HG03060 (cell line): ENCODE results near the gene TSHZ2.

ENCODE experiments used
- ATAC-seq: cut with Tn5 transposase; IDR thresholded peaks from one replicate; pipeline ENCODE4 v1.9.1; 2021; ENCODE audit warnings: low read depth, moderate number of reproducible peaks; ENCODE audit not compliant: unreplicated experiment

Gene TSHZ2

DNA sequence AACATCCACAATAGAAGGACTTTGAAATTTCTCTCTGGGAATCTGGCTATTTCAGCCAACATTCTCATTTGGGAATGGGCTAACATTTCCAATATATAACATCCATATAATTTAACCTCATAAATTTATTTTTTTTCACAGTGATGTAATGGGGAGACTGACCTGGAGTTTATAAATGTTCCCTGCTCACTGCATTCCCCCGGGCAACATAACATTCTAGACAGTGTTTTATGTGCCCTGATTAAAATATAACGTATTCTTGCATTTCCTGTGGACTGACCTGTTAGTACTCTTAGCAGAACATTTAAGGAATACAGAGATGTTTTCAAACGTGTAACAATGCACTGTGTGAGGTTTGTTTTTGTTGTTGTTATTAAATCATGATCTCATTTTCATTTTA, 20.9 kb downstream of the TSHZ2 start:
- ATAC-seq = no peak

DNA sequence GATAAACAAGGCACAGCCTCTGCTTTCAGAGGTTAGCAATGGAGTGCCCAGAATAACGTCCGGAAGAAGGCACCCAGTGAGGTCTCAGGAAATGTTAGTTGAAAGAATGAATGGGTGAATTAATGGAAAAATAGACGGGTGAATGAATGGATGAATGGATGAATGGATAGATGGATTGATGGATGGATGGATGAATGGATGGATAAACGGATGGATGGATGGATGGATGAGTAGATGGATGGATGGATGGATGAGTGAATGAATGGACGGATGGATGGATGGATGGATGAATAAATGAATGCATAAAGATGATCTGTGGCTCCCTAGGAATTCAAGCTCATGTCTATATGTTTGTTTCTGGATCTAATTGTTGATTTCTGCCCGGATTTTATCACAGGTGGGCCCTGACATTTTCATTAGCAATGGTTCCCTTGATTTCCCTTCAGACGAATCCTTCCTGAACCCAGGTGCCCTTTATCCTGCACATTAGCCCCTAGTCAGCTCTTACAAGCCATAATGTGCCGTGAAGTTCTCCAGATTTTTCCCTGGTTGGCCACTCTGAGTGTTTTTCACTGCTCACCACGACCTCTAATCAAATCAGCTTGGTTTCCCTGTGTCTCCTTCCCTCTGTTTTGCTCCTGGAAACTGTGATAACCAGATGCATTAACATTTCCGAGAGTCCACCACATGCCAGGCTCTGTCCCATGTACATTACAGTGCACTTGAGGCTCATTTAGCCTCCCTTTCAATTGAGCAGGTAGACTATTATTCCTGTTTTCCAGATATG, 22.2 kb downstream of the TSHZ2 start:
- no peak for ATAC-seq

DNA sequence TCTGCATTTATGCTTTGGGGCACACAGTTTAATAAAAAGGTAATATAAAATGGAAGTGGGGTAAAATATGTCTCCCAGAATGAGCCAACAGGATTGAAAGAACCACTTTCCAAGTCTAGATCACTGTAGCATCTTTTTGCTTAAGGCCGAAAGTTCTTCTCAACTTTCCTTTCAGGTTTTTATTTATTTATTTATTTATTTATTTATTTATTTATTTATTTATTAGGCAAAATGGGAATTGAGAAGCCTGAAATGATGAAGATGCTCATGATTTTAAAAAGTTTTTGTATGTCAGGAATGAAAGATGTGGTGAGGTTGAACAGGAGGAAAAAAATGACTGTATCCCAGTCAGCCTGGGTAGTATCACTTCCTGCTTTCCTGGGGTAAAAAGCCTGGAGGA, 24.0 kb downstream of the TSHZ2 start:
- no peak for ATAC-seq

DNA sequence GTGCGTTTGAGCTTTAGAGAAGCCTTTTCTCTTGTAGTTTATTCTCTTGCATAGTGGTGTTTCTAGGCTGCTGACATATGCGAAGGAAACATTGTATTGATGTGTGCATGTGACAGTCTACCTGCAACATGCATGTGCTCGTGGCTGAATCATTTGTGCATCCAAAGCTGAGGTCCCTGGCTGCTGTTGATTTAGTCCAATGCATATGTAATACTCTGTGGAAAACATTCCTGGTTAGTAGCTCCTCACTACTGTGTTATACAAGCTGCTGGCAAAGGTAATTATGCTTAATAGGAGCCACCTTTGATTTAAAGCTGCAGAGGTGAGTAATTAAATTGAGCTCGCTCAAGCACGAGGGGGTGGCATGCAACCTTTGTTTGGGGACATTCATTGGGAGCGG, 24.5 kb downstream of the TSHZ2 start:
- ATAC-seq = no peak

DNA sequence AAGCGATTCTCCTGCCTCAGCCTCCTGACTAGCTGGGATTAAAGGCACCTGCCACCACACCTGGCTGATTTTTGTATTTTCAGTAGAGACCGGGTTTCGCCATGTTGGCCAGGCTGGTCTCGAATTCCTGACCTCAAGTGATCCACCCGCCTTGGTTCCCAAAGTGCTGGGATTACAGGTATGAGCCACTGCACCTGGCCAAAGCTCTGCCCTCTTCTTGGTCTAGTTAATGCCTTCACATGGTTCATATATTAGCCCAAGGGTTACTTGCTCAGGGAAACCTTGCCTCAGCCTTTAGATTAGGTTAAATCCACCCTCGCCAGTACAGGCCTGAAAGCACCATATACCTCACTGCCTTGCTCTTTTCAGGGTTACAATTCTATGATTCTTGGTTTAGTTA, 26.1 kb downstream of the TSHZ2 start:
- ATAC-seq = no peak

DNA sequence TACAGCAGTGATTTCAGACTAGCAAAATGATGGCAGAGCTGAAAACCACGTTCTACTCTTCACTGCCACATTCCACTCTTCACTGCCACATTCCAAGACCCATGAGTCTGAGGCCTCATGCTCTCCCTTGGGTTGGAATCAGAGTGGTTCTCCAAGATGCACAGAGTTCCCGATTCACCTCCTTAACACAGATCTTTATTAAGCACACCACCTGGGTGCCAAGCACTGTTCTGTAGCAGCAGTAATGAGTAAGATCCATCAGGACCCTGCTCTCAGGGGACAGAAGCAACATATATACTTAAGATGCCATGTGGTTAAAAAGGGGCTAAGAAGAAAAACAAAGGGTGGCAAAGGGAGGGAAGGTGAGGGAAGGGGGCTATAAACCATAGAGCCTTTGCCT, 26.9 kb downstream of the TSHZ2 start:
- ATAC-seq = no peak

DNA sequence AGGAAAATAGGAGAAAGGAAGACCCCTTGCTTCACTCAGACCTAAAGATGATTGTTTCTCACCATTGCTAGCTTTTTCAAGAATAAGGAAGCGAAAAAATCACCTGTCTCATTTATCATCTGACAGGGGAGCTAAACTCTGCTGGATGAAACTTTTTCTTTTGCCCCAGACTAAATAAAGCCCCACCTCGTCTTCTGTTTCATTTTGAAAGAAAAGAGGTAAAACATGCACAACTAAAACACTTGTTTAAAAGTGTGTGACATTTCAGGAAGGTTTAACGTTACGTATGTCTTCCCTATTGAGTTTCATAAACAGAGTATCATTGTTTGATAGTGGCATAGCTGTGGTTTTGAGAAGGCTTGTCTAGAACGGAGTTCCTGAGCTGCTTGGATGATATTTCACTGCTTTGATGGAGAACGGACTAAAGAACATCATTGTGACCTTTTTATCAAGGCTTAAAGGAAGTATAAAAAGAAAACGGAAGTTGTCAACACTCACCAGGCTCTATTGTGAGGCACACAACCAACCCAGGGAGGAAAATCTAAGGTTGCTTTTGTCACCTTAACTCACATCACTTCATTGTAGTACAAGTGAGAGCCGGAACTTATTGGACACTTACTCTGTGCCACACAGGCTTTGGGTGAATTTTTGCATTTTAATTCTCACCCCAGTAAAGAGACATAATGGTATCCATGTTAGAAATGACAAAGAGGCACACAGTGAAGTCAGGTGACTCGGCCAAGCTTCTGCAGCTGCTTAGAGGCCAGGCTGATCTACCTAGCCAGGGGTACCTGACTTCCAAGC, 29.5 kb downstream of the TSHZ2 start:
- no peak for ATAC-seq

DNA sequence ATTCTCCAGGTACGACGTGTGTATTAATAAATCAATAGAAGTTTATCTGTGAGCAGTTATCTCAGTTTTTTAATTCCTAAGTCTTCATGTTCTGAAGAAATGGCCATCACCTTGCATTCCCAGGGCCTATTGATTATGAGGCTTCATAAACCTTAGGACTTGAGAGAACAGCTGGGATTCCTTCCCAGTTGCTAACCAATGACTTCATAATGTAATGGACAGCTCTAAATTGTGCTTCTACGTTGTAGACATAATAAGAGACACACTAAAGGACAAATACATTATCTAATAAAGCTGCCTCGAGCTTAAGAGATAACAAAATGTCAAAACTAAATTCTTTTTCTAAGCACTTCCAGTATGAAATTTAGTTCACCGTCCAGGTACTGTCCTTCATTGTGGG, 30.6 kb downstream of the TSHZ2 start:
- no peak for ATAC-seq

DNA sequence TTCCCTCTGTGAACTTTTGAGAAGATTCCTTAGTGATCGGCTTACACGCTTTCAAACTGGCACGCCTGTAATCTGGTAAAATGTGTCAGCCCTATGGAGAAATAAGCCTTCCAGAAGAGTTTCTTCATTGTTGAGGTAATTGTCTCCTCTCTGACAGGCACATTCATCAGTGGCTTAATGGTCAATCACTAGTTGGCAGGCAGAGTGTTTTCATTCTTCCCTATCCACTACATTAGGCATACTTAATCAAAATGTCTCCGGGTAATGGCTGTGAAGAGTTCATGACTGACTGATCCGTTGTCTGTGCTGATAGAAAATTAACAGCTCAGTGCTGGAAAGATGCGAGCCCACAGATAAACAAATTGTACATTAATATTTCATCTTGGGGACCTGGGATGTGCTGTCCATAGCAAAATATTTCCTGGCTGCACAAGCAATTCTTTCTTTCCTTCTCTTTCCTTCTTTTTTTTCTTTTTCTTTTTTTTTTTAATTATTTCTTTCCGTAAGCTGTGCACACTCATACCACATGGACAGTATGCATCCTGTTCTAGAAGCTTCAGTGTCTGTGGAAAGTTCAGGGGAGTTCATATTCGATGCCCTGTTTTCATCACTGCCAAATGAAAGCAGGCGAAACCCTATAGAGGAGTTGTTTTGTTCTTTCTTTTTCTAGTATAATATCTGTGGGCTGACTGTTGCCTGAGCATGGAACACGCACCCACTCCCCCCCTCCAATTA, 31.4 kb downstream of the TSHZ2 start:
- no peak for ATAC-seq

DNA sequence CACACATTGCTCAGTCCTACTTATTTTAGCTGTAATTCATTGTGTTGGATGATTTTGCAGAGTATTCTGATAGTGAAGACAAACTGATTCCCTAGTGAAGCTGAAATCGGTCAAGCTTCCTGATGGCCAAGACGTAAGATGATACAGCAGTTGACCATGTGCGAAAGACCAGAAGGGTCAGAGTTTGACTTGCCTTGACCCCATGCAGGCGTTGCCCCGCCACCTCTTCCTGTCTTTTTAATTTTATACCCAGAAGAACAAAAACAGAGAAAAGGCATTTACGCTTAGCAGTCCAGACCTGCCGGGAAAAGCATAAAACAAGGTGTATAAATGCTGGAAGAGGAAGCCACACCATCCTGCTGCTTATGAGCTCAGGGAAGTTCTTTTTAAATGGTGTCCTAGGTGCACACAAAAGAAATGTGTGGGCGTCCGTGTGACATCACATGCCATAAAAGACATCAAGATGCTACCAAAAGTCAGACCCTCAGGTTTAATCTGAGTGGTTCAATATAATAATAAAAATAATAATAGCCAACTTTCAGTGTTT, 32.2 kb downstream of the TSHZ2 start:
- no peak for ATAC-seq

DNA sequence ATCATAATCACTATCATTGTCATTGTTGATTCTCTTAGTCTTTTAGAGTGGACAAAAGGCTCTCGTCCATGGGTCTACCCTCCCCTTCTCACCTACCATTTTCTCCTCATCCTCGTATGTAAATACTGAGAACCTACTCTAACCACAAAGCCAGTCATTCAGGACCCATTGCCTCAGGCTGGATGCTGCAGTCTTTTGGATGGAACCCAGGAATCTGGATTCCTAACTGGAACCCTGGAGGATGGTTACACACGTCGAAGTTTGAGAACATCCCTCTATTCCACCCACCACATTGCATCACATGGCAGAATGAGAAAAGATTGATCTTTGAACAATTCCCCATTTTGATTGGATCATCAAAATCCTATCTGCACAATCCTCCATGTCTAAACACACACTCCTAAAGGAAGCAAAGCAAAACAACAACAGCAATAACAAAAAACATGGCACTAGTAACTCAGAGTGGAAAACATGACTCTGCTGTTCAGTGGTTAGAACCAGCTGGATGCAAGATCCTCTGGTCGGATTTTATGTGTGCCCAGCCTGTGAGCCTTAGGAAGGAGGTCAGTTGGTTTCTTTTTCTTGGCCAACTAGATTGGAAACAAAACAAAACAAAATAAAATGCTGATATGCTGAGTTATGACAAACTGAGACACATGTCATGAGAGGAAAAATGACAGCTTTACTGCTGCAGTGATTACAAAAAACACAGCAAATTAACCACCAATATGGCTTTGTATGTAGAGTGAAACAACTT, 38.0 kb downstream of the TSHZ2 start:
- ATAC-seq = no peak

DNA sequence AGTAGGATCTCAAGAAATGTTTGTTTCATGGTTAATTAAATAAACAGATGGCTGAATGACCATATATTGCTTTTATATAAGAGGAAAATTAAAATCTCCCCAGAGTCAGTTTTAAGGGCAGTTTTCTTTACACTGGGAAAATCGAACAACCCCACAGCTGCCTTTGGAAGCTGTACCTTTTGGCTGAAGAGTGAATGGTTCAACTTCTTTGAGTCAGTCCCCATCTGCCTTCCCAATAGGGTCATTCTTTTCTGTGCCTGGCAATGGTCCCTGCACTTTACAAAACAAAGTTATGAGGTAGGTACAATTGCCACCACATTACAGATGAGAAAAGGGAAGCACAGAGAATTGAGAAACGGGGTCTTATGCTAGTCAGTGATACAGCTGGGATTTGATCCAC, 39.5 kb downstream of the TSHZ2 start:
- no peak for ATAC-seq

DNA sequence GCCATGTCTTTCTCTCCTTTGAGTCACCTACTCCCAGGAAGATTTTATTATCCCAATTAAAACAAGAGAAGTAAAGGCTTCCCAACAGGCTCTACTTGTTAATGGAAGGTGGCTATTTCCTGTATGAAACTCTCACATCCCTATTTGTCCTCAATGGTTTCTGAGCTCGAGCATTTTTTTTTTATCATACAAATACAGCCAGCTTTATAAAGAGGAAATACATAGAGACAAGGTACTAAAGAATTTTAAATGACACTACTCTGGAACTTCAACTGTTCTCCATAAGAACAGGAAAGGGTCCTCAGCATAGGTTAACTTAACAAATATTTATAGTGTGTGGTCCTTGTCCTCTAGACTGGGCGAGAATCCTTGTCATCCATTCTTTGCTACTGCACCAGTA, 41.0 kb downstream of the TSHZ2 start:
- no peak for ATAC-seq

DNA sequence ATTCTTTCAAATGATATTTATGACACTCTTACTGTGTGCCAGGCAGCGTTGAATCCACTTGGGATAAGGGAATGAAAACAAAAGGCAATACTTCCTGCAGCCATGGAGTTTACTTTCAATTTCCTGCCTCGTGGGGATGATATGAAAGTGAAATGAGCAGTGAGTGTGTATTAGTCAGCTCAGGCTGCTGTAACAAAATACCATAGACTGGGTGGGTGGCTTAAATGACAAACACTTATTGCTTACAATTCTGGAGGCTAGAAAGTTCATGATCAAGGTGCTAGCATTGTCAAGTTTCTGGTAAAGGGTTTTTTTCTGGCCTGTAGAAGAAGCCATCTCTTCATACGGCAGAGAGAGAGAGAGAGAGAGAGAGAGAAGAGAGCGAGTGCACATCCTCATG, 41.7 kb downstream of the TSHZ2 start:
- no peak for ATAC-seq

DNA sequence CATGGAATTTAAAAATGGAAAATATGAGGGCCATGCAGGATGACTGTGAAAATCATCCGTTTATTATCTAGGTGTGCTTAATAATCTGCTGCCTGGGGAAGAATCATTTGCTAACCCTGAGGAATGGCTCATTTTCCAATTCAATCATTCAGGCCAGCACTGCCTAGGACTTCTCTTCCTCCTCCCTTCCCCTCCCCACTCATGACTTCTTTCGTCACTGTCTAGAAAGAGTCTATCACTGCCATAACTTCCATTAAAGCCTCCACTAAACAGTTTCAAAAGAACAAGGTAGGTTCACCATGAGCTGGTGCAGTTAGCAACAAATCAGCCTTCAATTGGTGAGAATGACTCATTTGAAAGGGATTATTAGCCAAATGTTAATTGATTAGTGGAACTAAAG, 43.9 kb downstream of the TSHZ2 start:
- ATAC-seq = no peak

DNA sequence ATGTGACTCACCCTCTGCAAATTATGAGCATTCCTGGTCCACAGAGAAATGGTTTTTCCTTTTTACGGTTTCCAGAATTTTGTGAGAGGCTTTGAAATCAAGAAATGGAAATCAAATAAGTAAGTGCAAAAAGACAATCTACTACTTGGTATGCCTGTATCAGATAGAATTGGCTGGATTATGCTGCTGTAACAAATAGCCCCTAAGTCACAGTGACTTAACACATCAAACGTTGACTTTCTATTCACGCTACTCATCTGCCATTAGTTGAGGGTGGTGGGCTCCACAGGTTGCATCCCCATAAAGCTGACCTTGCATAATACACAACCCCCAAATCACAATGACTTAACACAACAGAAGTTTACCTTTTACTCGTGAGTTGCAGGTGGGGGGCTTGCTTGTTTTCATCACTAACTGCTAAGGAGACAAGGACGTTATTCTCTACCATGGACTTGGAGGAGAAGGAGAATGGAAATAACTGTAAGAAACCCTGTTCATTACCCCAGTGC, 44.4 kb downstream of the TSHZ2 start:
- ATAC-seq = no peak

DNA sequence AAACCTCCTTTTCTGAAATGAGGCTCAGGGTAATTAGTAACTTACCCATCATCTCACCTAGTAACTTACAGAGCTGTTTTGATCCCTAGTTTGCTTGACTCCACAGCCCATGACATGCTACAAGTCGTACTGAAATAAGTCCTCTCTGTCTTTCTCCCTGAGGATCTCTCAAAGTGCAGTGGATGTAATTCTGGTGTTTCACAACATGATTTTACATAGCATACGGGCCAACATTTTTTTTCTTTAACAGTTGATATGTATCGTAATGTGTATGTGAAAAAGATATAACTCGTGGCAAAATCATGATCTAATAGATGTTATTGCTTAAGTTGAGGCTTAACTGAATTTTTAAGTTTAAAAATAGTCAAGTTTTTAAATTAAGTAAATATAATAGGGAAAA, 45.0 kb downstream of the TSHZ2 start:
- no peak for ATAC-seq

DNA sequence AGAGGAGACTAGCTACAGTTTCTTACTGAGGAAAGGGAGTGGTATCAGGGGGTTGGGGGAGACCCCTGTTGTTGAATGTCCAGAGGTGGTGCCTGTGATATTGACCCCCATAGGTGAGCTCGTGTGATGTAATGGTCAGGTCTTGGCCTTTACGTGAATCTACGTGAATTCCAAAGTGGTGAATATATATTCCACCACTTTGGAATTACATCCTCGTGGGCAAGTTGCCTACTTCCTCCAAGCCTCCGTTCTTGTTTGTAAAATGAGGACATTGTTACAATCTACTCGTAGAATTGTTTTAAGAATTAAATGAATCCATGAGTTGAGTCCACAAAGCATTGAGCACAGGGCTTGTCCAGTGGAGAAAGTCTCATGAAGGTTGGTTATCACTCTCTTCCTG, 47.3 kb downstream of the TSHZ2 start:
- ATAC-seq = no peak

DNA sequence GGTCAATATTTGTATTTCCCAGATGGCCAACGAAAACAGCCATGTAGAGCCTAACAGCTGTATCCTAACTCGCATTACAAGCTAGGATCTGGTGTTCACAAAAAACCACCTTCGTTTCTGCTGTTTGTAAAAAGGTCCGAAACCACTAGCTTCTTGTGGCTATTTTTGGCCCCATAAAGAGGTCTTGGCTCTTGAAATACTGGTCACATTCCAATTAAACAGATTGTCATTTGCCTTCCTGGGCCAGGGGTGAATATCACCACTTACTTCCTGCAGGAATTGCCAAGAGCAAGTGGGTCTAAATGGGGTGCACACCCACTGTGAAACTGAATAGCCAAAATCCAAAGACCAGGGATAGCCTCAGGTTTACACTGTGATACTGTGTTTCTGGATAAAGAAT, 48.2 kb downstream of the TSHZ2 start:
- no peak for ATAC-seq

DNA sequence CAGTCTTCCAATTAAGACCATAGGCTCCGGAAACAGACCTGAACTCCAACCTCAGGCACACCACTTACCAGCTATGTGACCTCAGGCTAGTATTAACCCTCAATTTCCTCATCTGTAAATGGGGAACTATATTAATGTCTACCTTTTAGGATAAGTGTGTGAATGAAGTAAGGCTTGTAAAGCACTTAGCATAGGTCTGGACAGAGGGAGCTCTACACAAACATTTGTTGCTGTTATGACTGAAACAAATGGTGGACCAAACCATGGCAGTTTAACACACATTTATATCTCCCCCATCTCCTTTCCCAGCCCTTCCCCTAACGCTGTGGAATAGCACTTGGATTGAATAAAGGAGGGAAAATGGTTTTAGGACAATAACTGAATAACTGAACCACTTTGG, 48.7 kb downstream of the TSHZ2 start:
- no peak for ATAC-seq
